Endodermal cell (in vitro differentiated cells): Measurements from ENCODE around the gene TMSB4X. TPM values are rescaled to one million over a fixed set of nuclear protein-coding genes. Genes with fewer than 3 reads are reported as not detected.

Source experiments
- DNase-seq: peaks from one replicate; pipeline ENCODE4 v3.0.0-alpha.2; 2017
- H3K27ac ChIP-seq: 2 replicates; pipeline ENCODE4 v1.5.1; 2013; ENCODE audit warnings: mild to moderate bottlenecking, low read depth, low read length, moderate library complexity
- H3K27me3 ChIP-seq: 2 replicates; pipeline ENCODE4 v1.6.1; 2013; ENCODE audit warnings: mild to moderate bottlenecking, low read length, moderate library complexity; ENCODE audit not compliant: insufficient read depth, control insufficient read depth, poor library complexity, severe bottlenecking
- H3K36me3 ChIP-seq: 2 replicates; pipeline ENCODE4 v1.7.0; 2013; ENCODE audit warnings: mild to moderate bottlenecking, low read length, moderate library complexity; ENCODE audit not compliant: control insufficient read depth, insufficient read depth
- H3K4me1 ChIP-seq: one replicate; pipeline ENCODE4 v1.7.0; 2013; ENCODE audit warnings: low read length; ENCODE audit not compliant: control insufficient read depth, insufficient read depth
- H3K4me3 ChIP-seq: 2 replicates; pipeline ENCODE4 v1.5.1; 2013; ENCODE audit warnings: mild to moderate bottlenecking, low read length, moderate library complexity
- H3K9ac ChIP-seq: 2 replicates; pipeline ENCODE4 v1.6.1; 2013; ENCODE audit warnings: mild to moderate bottlenecking, low read length, moderate library complexity; ENCODE audit not compliant: poor library complexity, severe bottlenecking; ENCODE audit errors: extremely low read depth
- H3K9me3 ChIP-seq: 2 replicates; pipeline ENCODE4 v1.6.1; 2013; ENCODE audit warnings: mild to moderate bottlenecking, low read length, moderate library complexity; ENCODE audit not compliant: control insufficient read depth
- H3K27ac Mint-ChIP-seq: 2 replicates; pipeline ENCODE4 v1.8.0; 2020; ENCODE audit warnings: mixed read lengths
- H3K27me3 Mint-ChIP-seq: 2 replicates; pipeline ENCODE4 v1.8.0; 2021; ENCODE audit warnings: mild to moderate bottlenecking, mixed read lengths; ENCODE audit not compliant: insufficient read depth
- H3K36me3 Mint-ChIP-seq: 2 replicates; pipeline ENCODE4 v1.8.0; 2020; ENCODE audit warnings: low read depth, mixed read lengths
- H3K4me1 Mint-ChIP-seq: 2 replicates; pipeline ENCODE4 v1.8.0; 2020; ENCODE audit warnings: mixed read lengths
- H3K4me3 Mint-ChIP-seq: 2 replicates; pipeline ENCODE4 v1.8.0; 2020; ENCODE audit warnings: mild to moderate bottlenecking, moderate library complexity, mixed read lengths
- H3K9me3 Mint-ChIP-seq: 2 replicates; pipeline ENCODE4 v1.8.0; 2020; ENCODE audit warnings: mild to moderate bottlenecking, mixed read lengths
- WGBS, 2 experiments: methylation state at CpG; one replicate each; pipeline versions ENCODE4 v1.1.5 to v1.1.7; 2013; ENCODE audit warnings: missing lambda C conversion rate in 2 of 2, mixed read lengths in 1 of 2; ENCODE audit not compliant: insufficient coverage in 1 of 2, insufficient read length in 1 of 2; 5-methylcytosine and 5-hydroxymethylcytosine counted together
- total RNA-seq, 2 donors: library from RNA; stranded (reverse); fragmentation: NEBNext Ultra II Directional in 1 of 2; extraction: Animal tissue kit (Norgen Biotek cat#: 25700) in 1 of 2; gene quantifications; 2 replicates in 1 of 2; 3 replicates in 1 of 2; pipeline ENCODE4 v1.2.1, GENCODE V29; 2021
- TF ChIP-seq, protein P1 (sequence below): fragments of 200-600 bp; sonication (generic); conservative IDR thresholded peaks from 2 replicates; pipeline ENCODE4 v1.5.0; 2021; ENCODE audit warnings: antibody characterized with exemption, mild to moderate bottlenecking

Gene TMSB4X
- total RNA-seq, 2 donors from 2014 or later = 1,539 to 2,456 TPM

- peaks cover 57% of the 10 kb centered on the region for H3K9me3 Mint-ChIP-seq
- no peak overlapping the region for H3K4me3 Mint-ChIP-seq
- no peak overlapping the region for H3K27ac Mint-ChIP-seq
- Histone ChIP-seq H3K27ac (no peak overlapping the region), H3K9ac (no peak overlapping the region), H3K4me1 (no peaks in the 10 kb centered on the region), H3K4me3 (no peak overlapping the region), H3K27me3 (no peaks in the 10 kb centered on the region), H3K9me3 (peaks cover 11% of the 10 kb centered on the region), H3K36me3 (no peaks in the 10 kb centered on the region)
- H3K4me1 Mint-ChIP-seq = peaks cover 5% of the 10 kb centered on the region
- TF ChIP-seq, protein P1, sequence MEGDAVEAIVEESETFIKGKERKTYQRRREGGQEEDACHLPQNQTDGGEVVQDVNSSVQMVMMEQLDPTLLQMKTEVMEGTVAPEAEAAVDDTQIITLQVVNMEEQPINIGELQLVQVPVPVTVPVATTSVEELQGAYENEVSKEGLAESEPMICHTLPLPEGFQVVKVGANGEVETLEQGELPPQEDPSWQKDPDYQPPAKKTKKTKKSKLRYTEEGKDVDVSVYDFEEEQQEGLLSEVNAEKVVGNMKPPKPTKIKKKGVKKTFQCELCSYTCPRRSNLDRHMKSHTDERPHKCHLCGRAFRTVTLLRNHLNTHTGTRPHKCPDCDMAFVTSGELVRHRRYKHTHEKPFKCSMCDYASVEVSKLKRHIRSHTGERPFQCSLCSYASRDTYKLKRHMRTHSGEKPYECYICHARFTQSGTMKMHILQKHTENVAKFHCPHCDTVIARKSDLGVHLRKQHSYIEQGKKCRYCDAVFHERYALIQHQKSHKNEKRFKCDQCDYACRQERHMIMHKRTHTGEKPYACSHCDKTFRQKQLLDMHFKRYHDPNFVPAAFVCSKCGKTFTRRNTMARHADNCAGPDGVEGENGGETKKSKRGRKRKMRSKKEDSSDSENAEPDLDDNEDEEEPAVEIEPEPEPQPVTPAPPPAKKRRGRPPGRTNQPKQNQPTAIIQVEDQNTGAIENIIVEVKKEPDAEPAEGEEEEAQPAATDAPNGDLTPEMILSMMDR = no peak
- H3K36me3 Mint-ChIP-seq = no peaks in the 10 kb centered on the region
- H3K27me3 Mint-ChIP-seq = peaks cover 1% of the 10 kb centered on the region
- no peak for DNase-seq
- WGBS, 2 experiments = 81 to 92% methylated on average over 2 to 7 of the region's 8 CpGs
Observed at GRCh38 chrX:12987900-12988594, 13.1 kb downstream of the TMSB4X start.

GRCh38 chrX:12988797-12989196, 13.9 kb downstream of the TMSB4X start:
- no peak for DNase-seq
- peaks cover 11% of the 10 kb centered on the region for H3K9me3 ChIP-seq
- H3K27ac ChIP-seq = no peak overlapping the region
- Mint-ChIP-seq H3K4me3 (no peak overlapping the region), H3K9me3 (peaks cover 54% of the 10 kb centered on the region), H3K27ac (no peak overlapping the region), H3K36me3 (no peaks in the 10 kb centered on the region), H3K27me3 (peaks cover 1% of the 10 kb centered on the region), H3K4me1 (peaks cover 5% of the 10 kb centered on the region)
- no peak overlapping the region for H3K9ac ChIP-seq
- no peaks in the 10 kb centered on the region for H3K27me3 ChIP-seq
- no peaks in the 10 kb centered on the region for H3K36me3 ChIP-seq
- H3K4me3 ChIP-seq = no peak overlapping the region
- whole genome bisulfite sequencing, 2 experiments = 93% methylated on average over 6 of the region's 7 CpGs; no CpG with 5 or more reads in 1 of the 2 experiments
- no peaks in the 10 kb centered on the region for H3K4me1 ChIP-seq
- TF ChIP-seq, protein P1 = no peak

GRCh38 chrX:12989461-12989860, 14.6 kb downstream of the TMSB4X start:
- H3K4me3 ChIP-seq = no peak overlapping the region
- H3K27ac Mint-ChIP-seq = no peak overlapping the region
- no peak for DNase-seq
- H3K27me3 Mint-ChIP-seq = peaks cover 1% of the 10 kb centered on the region
- no peaks in the 10 kb centered on the region for H3K36me3 ChIP-seq
- no peak overlapping the region for H3K4me3 Mint-ChIP-seq
- H3K4me1 Mint-ChIP-seq = peaks cover 5% of the 10 kb centered on the region
- TF ChIP-seq, protein P1 = no peak
- WGBS, 2 experiments = no CpG with 5 or more reads among the region's 3 CpGs
- H3K27ac ChIP-seq = no peak overlapping the region
- peaks cover 54% of the 10 kb centered on the region for H3K9me3 Mint-ChIP-seq
- H3K9ac ChIP-seq = no peak overlapping the region
- H3K36me3 Mint-ChIP-seq = no peaks in the 10 kb centered on the region
- H3K4me1 ChIP-seq = no peaks in the 10 kb centered on the region
- H3K9me3 ChIP-seq = peaks cover 11% of the 10 kb centered on the region
- H3K27me3 ChIP-seq = no peaks in the 10 kb centered on the region
